GM19193 (cell line): Measurements from ENCODE around the gene SFT2D1.

Experiments
- POLR2A ChIP-seq: IDR thresholded peaks from 4 replicates; pipeline ENCODE4 v1.6.1; 2011; ENCODE audit not compliant: insufficient read depth, insufficient read length; ENCODE audit errors: extremely low read depth

SFT2D1 gene

DNA sequence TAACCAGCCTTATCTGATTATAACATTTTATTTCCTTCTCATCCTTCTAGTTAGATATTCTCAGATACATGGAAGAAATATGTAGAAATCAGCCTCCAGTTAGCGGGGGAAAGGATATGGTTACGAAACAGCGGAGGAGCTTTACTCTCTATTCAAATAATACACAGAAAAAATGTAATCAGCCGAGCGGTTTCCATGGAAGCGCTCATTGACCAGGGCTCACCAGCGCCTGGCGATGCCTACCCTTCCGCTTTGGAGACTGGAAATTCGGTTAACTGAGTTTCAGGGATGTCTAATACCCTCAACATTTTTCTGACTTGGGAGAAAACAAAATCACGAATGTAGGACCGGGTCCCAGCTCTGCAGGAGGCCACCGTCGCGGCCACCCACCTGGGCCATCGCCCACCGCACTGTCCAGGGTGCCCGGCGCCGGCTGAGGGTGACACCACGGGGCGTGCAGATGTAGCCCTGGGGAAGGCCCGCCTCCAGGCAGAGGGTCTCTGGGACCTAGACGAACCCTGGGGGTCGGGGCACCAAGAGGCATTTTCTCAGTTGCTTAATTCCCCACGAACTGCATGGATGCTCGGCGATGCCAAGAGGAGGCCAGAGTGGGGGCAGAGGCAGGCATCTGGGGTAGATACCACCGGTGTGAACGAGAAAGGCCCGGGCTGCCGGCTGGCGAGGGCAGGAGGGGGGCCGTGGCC is 35.8 kb downstream of the SFT2D1 start:
- TF ChIP-seq POLR2A, result no peak

- no peak for TF ChIP-seq POLR2A
Measured at GRCh38 chr6:166305562-166306117, 36.7 kb downstream of the SFT2D1 start.

DNA sequence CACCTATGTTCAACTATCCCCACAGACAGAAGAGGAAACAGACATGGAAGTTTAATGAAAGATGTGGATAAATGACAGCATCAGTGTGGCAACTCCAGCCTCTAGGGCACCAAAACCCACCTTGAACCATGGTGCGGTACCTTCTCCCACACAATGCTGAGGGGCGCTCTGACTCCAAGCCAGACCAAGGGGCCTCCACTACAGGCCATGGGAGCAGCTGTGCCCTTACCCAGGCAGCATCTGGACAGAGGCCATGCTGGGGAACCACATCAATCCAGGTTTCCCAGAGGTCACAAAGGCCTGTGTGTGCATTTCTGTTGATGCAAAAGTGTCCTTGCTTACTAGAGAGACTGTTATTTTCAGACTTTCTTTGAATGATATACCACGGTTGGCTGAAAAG is 38.2 kb downstream of the SFT2D1 start:
- no peak for TF ChIP-seq POLR2A

DNA sequence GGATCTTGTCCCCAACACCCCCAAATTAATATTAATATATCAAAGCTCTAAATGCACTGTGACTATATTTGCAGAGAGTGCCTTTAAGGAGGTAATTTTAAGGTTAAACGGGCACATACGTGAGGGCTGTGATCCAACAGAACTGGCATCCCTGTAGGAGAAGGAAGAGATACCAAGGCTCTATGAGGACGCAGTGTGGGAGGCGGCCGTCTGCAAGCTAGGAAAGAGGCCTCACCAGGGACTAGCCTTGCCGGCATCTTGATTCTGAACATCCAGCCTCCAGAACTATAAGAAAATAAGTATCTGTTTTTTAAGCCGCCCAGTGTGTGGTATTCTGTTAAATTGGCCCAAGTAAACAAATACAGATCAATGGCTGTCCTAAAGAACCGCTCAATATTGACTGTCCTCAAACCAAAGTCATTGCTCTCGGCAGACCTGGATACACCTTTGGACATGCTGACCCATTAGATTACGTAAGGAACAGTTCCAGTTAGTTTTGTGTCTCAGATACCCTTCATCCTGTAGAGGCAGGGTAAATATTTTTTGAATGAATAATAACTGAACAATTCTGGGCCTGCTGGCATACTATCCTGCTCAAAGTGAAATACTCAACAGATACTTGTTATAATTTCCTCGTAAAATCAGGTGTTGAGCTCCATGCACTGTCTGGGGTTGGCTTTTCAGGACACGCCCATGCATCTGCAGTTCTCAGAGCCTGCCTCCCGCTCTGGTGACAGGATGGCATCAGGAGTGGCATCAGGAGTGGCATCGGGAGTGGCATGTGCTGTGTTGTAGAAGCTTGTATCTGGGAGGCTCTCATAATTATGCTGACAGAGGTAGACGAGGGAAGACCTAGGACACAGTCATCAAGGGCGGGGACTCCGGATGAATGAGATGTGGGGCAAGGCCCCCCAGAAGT is 40.5 kb downstream of the SFT2D1 start:
- no peak for TF ChIP-seq POLR2A

DNA sequence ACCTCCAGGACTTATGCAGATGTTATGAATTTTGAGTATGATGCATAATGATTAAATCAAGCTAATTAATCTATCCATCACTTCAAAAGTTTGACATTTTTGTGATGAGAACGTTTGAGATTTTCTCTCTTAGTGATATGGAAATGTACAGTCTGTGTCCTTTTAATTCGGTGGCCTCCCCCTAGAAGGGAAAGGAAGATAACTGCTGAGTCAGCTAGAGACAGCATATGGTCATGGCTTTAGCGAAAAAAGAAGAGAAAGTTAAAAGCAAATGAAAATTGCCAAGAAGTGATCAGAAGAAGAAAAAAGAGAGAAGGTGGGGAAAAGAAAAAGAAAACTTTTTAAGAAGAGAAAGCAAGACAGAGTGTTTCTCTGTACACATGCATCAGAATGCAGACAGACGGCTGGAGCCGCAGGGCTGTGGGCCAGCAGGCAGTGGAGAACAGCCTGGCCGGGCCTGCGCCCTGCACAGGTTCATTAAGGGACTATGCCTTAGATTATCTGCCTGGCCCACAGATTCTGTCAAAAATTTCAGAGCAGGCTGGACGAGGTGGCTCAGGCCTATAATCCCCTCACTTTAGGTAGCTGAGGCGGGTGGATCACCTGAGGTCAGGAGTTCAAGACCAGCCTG is 41.9 kb downstream of the SFT2D1 start:
- no peak for TF ChIP-seq POLR2A

GRCh38 chr6:166297606-166298005 is 44.7 kb downstream of the SFT2D1 start:
- TF ChIP-seq POLR2A, result no peak

DNA sequence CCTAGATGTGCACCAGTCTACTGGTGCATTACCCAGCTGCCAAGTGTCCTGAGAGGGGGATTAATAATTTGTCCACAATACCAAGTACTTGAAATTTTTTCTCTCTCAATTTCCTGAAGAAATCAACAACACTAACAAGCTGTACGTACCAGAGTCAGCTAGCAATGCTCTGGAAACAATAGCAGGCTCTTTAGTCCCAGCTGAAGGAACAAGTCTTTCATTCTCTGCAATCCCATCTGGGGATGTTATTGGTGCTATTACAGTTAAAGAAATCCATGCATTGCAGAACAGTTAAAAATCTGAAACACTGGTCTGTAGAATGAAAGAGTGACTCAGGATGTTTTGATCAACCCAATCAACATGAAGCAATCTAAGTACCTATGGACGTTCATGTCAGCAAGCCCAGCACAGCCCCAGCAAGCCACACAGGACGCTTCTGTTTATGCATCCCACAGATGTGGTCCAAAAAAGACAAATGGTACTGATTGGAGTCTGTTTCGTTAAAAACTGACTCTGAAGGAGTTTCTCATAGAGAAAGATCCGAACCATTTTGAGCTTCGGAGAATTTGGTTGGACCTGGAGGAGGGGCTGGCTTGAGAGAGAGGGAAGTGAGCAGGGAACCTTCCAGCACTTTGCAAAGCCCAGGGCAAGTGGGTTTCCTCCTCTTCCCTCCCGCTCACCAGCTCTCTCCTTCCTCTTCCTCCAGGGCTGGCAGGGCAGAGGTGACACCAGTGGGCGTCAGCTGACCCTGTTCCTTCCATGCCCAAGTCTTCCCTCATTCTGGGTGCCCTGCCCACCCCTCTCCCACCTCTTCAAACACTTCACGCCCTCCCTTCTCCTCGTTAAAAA is 46.1 kb downstream of the SFT2D1 start:
- TF ChIP-seq POLR2A, result no peak

DNA sequence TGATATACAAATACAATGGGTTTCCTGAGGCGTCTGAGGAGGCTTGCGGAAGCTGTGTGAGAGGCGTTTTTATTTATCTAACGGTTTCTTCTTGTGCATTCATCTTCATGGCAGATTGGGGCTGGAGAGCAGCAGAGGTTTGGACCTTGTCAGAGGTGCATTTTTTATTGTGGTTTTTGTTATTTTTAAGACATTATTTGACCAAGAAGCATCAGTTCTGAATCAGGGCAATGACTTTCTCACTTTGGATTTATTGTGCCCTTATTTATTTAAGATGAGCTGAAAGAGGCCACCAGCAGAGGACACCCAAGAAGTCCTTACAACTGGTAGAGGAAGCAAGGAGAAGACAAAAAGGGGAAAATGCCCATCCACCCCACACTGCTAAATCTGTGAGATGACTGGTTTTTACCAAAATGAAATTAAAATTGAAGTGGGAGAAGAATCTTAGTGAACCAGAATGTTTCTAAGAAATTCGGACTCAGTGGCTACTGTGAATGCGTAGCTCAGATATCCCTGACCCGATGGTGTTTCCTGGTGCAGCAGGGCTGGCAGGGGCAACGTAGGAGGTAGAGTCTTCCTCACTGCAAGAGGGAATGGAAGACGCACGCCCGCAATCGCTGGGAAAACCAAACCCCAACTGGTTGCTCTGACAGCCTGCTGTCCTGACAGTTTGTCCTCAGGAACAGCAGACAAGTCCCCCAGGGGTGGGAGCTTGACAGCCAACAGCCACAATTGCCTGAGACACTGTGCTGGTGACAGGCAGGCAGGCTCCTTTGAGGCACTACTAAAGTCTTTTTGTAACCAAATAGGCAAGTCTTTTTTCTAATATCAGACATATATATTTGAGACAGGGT is 48.4 kb downstream of the SFT2D1 start:
- TF ChIP-seq POLR2A, result no peak

GRCh38 chr6:166289207-166290060 is 52.9 kb downstream of the SFT2D1 start:
- no peak for TF ChIP-seq POLR2A

DNA sequence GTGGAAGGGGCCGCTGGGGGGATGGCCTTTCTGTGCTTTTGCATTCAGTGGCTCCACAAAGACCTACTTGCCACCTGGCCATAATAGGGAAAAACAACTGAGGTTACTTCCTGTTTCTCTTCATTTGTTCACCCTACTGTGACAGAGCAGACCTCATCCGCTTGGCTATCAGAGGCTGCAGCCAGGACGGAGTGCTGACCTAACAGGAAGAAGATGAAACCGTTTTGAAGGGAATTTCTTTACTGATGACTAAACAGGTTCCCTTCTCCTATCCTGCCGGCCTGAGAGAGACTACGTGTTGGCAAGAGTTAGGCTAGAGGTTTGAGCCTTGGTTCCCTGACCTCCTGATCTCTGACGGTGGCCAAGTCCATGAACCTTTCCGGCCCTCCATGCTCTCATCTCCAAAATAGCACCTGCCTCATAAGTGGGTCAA is 55.5 kb downstream of the SFT2D1 start:
- TF ChIP-seq POLR2A, result peak; percentile 20

- no peak for TF ChIP-seq POLR2A
Measured at GRCh38 chr6:166285233-166285632, 57.1 kb downstream of the SFT2D1 start.

- TF ChIP-seq POLR2A, result no peak
Measured at GRCh38 chr6:166284640-166285039, 57.7 kb downstream of the SFT2D1 start.
